Right atrium auricular region (tissue), 2 donors: Measurements from ENCODE around the gene PPP2R5D. TPM values are rescaled to one million over a fixed set of nuclear protein-coding genes. Genes with fewer than 3 reads are reported as not detected.

Experiments
- DNase-seq: peaks from one replicate; pipeline ENCODE4 v3.0.0-alpha.2; 2019; ENCODE audit warnings: low spot score
- H3K27ac ChIP-seq, 2 donors: fragments of 200-600 bp; sonication (generic); 1 replicate in 1 of 2; 2 replicates in 1 of 2; pipeline ENCODE4 v1.5.1; 2016 to 2019
- H3K27me3 ChIP-seq, 2 donors: fragments of 200-600 bp; sonication (generic); one replicate each; pipeline versions ENCODE4 v1.5.1 to v1.6.0; 2017 to 2019
- H3K36me3 ChIP-seq: fragments of 200-600 bp; sonication (generic); one replicate; pipeline ENCODE4 v1.5.1; 2016
- H3K4me1 ChIP-seq, 2 donors: fragments of 200-600 bp; sonication (generic); one replicate each; pipeline versions ENCODE4 v1.5.1 to v1.6.0; 2017 to 2019
- H3K4me3 ChIP-seq, 2 donors: fragments of 200-600 bp; sonication (generic); 1 replicate in 1 of 2; 2 replicates in 1 of 2; pipeline ENCODE4 v1.5.1; 2017 to 2019; ENCODE audit warnings: mild to moderate bottlenecking in 1 of 2, moderate library complexity in 1 of 2
- H3K9me3 ChIP-seq, 2 donors: fragments of 200-600 bp; sonication (generic); one replicate each; pipeline ENCODE4 v1.5.1; 2019
- total RNA-seq, 2 donors: library from RNA; depleted of rRNA; stranded (reverse); fragments of >200 nt; gene quantifications; one replicate each; pipeline ENCODE4 v1.1.0, GENCODE V29; 2016
- TF ChIP-seq, protein P1 (sequence below), 2 donors: fragments of 200-600 bp; sonication (generic); IDR thresholded peaks; one replicate each; pipeline ENCODE4 v1.5.1; 2019; ENCODE audit warnings: antibody characterized with exemption in 2 of 2

Gene PPP2R5D
- total RNA-seq, 2 donors from 2014 or later, result 32.8 to 41.1 TPM

- no peak overlapping the region for H3K27ac ChIP-seq
- no peak overlapping the region for H3K4me3 ChIP-seq
- TF ChIP-seq, protein P1, sequence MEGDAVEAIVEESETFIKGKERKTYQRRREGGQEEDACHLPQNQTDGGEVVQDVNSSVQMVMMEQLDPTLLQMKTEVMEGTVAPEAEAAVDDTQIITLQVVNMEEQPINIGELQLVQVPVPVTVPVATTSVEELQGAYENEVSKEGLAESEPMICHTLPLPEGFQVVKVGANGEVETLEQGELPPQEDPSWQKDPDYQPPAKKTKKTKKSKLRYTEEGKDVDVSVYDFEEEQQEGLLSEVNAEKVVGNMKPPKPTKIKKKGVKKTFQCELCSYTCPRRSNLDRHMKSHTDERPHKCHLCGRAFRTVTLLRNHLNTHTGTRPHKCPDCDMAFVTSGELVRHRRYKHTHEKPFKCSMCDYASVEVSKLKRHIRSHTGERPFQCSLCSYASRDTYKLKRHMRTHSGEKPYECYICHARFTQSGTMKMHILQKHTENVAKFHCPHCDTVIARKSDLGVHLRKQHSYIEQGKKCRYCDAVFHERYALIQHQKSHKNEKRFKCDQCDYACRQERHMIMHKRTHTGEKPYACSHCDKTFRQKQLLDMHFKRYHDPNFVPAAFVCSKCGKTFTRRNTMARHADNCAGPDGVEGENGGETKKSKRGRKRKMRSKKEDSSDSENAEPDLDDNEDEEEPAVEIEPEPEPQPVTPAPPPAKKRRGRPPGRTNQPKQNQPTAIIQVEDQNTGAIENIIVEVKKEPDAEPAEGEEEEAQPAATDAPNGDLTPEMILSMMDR (IDR thresholded peaks at IDR 0.05), result no peak
- peaks cover 58% of the 10 kb centered on the region for H3K36me3 ChIP-seq
- no peaks in the 10 kb centered on the region for H3K27me3 ChIP-seq
- peaks cover 0 to 21% of the 10 kb centered on the region in 2 donors for H3K4me1 ChIP-seq
- DNase-seq, result no peak
- no peaks in the 10 kb centered on the region for H3K9me3 ChIP-seq
Measured at GRCh38 chr6:43026365-43026764, 42.0 kb downstream of the PPP2R5D start.

DNA sequence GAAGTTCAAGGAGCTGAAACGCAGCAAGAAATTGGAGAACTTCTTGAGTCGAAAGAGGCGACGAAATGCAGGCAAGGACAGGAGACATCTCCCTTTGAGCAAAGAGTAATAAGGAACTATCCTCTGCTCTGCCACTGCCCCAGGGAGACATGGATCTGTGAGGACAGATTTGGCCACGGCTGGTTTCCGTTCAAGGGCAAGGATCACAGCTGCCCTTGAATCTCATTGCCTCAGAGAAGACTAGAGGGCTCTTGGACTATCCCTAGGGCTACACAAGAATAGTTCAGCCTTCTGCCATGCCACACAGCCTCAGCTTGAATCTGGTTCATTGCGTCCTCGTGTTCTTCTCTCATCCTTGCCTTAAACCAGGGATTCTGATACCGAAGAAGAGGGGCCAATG lies 44.8 kb downstream of the PPP2R5D start:
- DNase-seq, result no peak
- no peaks in the 10 kb centered on the region for H3K27me3 ChIP-seq
- no peak overlapping the region for H3K27ac ChIP-seq
- no peak overlapping the region for H3K4me3 ChIP-seq
- peaks cover 0 to 2% of the 10 kb centered on the region in 2 donors for H3K4me1 ChIP-seq
- TF ChIP-seq, protein P1 (IDR thresholded peaks at IDR 0.05), result no peak
- H3K36me3 ChIP-seq, result peaks cover 70% of the 10 kb centered on the region
- H3K9me3 ChIP-seq, result no peaks in the 10 kb centered on the region

GRCh38 chr6:43032326-43032725 lies 48.0 kb downstream of the PPP2R5D start:
- H3K27me3 ChIP-seq, result no peaks in the 10 kb centered on the region
- TF ChIP-seq, protein P1 (IDR thresholded peaks at IDR 0.05), result no peak
- no peaks in the 10 kb centered on the region for H3K9me3 ChIP-seq
- H3K36me3 ChIP-seq, result peaks cover 42% of the 10 kb centered on the region
- no peak overlapping the region for H3K27ac ChIP-seq
- H3K4me1 ChIP-seq, result peaks cover 0 to 16% of the 10 kb centered on the region in 2 donors
- no peak for DNase-seq
- H3K4me3 ChIP-seq, result no peak overlapping the region

DNA sequence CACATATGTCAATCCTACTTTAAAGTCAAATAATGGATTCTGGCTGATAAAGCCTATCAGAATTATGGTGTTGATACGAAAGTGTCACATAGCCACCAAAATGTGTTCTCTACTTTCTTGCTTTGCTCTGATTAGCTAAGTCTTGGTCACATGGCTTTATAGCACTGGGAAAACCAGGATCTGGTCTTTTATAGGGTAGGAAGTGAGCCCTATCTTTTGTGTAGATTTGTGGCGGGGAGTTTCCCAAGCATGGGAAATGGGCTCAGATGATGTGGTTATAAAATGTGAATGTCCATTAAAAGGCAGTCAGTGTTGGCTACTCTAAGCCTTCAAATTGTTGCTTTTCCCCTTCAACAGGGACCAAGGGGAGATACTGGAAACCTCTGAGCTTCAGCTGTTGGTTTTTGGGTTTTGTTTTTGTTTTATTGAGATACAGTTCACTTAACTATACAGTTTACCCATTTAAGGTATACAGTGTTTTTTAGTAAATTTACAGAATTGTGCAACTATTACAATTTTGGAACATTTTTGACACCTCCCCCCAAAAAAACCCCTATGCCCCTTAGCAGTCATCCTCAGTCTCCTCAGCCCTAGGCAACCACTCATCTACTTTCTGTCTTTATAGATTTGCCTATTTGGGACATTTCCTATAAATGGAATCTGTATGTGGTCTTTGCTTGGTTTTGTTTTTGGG lies 49.3 kb downstream of the PPP2R5D start:
- Histone ChIP-seq H3K4me1 (peaks cover 0 to 17% of the 10 kb centered on the region in 2 donors), H3K27ac (no peak overlapping the region), H3K9me3 (no peaks in the 10 kb centered on the region), H3K27me3 (no peaks in the 10 kb centered on the region), H3K4me3 (no peak overlapping the region), H3K36me3 (peaks cover 37% of the 10 kb centered on the region)
- no peak for DNase-seq
- TF ChIP-seq, protein P1 (IDR thresholded peaks at IDR 0.05), result no peak

GRCh38 chr6:43034190-43034525 lies 49.8 kb downstream of the PPP2R5D start:
- H3K9me3 ChIP-seq, result no peaks in the 10 kb centered on the region
- H3K27me3 ChIP-seq, result no peaks in the 10 kb centered on the region
- peaks cover 0 to 17% of the 10 kb centered on the region in 2 donors for H3K4me1 ChIP-seq
- no peak for DNase-seq
- no peak overlapping the region for H3K27ac ChIP-seq
- peaks cover 37% of the 10 kb centered on the region for H3K36me3 ChIP-seq
- TF ChIP-seq, protein P1 (IDR thresholded peaks at IDR 0.05), result no peak
- no peak overlapping the region for H3K4me3 ChIP-seq
